HepG2 (cell line): ENCODE data around the gene RNF133. TPM values are rescaled to one million over a fixed set of nuclear protein-coding genes. Genes with fewer than 3 reads are reported as not detected.

ENCODE experiments used
- AHDC1 ChIP-seq: sonication (generic); formaldehyde crosslinking; IDR thresholded peaks from 2 replicates; pipeline ENCODE4 v1.5.1; 2020; ENCODE audit warnings: mild to moderate bottlenecking, missing genetic modification reagents, borderline replicate concordance
- FOXP4 ChIP-seq: sonication (generic); formaldehyde crosslinking; IDR thresholded peaks from 2 replicates; pipeline ENCODE4 v1.4.0; 2020; ENCODE audit warnings: missing genetic modification reagents
- GABPB1 ChIP-seq: IDR thresholded peaks from 2 replicates; pipeline ENCODE4 v1.6.1; 2016; ENCODE audit warnings: mild to moderate bottlenecking, missing genetic modification reagents, moderate library complexity, missing compliant biosample characterization
- GZF1 ChIP-seq: sonication (generic); formaldehyde crosslinking; IDR thresholded peaks from 2 replicates; pipeline ENCODE4 v1.5.1; 2020; ENCODE audit warnings: mild to moderate bottlenecking, missing genetic modification reagents
- HIC2 ChIP-seq: sonication (generic); formaldehyde crosslinking; IDR thresholded peaks from 2 replicates; pipeline ENCODE4 v1.9.0; 2022; ENCODE audit warnings: low read depth, missing genetic modification reagents
- HOMEZ ChIP-seq: IDR thresholded peaks from 2 replicates; pipeline ENCODE4 v1.6.1; 2016; ENCODE audit warnings: low read depth
- KLF13 ChIP-seq: sonication (generic); formaldehyde crosslinking; IDR thresholded peaks from 2 replicates; pipeline ENCODE4 v1.4.0; 2020; ENCODE audit warnings: mild to moderate bottlenecking, missing genetic modification reagents
- KLF6 ChIP-seq: IDR thresholded peaks from 2 replicates; pipeline ENCODE4 v1.8.0; 2016; ENCODE audit warnings: missing biosample characterization, missing genetic modification reagents
- MEF2D ChIP-seq: sonication (generic); formaldehyde crosslinking; IDR thresholded peaks from 2 replicates; pipeline ENCODE4 v1.5.1; 2020; ENCODE audit warnings: mild to moderate bottlenecking, missing genetic modification reagents
- TIGD3 ChIP-seq: sonication (generic); formaldehyde crosslinking; IDR thresholded peaks from 2 replicates; pipeline ENCODE4 v1.5.1; 2020; ENCODE audit warnings: mild to moderate bottlenecking, missing genetic modification reagents, borderline replicate concordance
- TRIM22 ChIP-seq: fragments of 450-650 bp; IDR thresholded peaks from 2 replicates; pipeline ENCODE4 v1.6.1; 2017
- WIZ ChIP-seq: sonication (generic); formaldehyde crosslinking; IDR thresholded peaks from 2 replicates; pipeline ENCODE4 v1.5.1; 2020; ENCODE audit warnings: mild to moderate bottlenecking, missing genetic modification reagents
- ZNF282 ChIP-seq: fragments of 450-650 bp; IDR thresholded peaks from 2 replicates; pipeline ENCODE4 v1.6.1; 2018; ENCODE audit not compliant: partially characterized antibody
- ZNF557 ChIP-seq: sonication (generic); formaldehyde crosslinking; IDR thresholded peaks from 2 replicates; pipeline ENCODE4 v1.4.0; 2020; ENCODE audit warnings: missing genetic modification reagents
- ZSCAN20 ChIP-seq: sonication (generic); formaldehyde crosslinking; IDR thresholded peaks from 2 replicates; pipeline ENCODE4 v1.4.0; 2020; ENCODE audit warnings: missing genetic modification reagents, mild to moderate bottlenecking, borderline replicate concordance
- ZSCAN9 ChIP-seq: IDR thresholded peaks from 2 replicates; pipeline ENCODE4 v1.6.1; 2016; ENCODE audit warnings: borderline replicate concordance
- polyA plus RNA-seq, 8 experiments: library from polyadenylated mRNA; depleted of rRNA in 3 of 8; stranded (reverse) in 7 of 8; unstranded in 1 of 8; fragments of >200 nt; fragmentation: Illumina TruSeq in 4 of 8; extraction: Trizol in 4 of 8; gene quantifications; 2 replicates each; pipeline versions ENCODE4 v1.2.1 to v1.2.3, GENCODE V29; 2011 to 2016; ENCODE audit warnings: low read depth in 4 of 8, missing spikeins in 1 of 8, mixed read lengths in 1 of 8; ENCODE audit not compliant: insufficient read depth in 1 of 8
- total RNA-seq, 5 experiments: library from RNA; depleted of rRNA; stranded (reverse); fragments of >200 nt; fragmentation: Illumina TruSeq; extraction: Trizol; gene quantifications; 2 replicates each; pipeline ENCODE4 v1.2.3, GENCODE V29; 2016; ENCODE audit warnings: low read depth in 1 of 5

RNF133 gene
- total and polyA plus RNA-seq, 2 of the 13 experiments (the other 11 are each of a cell fraction or from before 2014, with no cell fraction given): 0.13 to 1.00 TPM

- TF ChIP-seq HIC2 (CRISPR knock-in tag) (no peak), KLF13 (CRISPR knock-in tag) (no peak), ZNF557 (CRISPR knock-in tag) (no peak), ZSCAN20 (CRISPR knock-in tag) (no peak), ZNF282 (no peak), GABPB1 (CRISPR knock-in tag) (no peak), MEF2D (CRISPR knock-in tag) (no peak), WIZ (no peak), GZF1 (CRISPR knock-in tag) (no peak), TRIM22 (no peak), ZSCAN9 (CRISPR knock-in tag) (no peak), KLF6 (CRISPR knock-in tag) (no peak), TIGD3 (CRISPR knock-in tag) (no peak), FOXP4 (CRISPR knock-in tag) (peak; percentile 67), HOMEZ (CRISPR knock-in tag) (peak; percentile 85), AHDC1 (CRISPR knock-in tag) (peak; percentile 58; the same call in 1 of the 2 replicates)
These were observed 3.1 kb downstream of the RNF133 start (continued) for GRCh38 chr7:122695816-122696215.
